Right ventricle myocardium inferior (tissue), 1 donor: ENCODE data around the gene ART1. TPM values are rescaled to one million over a fixed set of nuclear protein-coding genes. Genes with fewer than 3 reads are reported as not detected.
"Not testable (repeated sequence)": the region's sequence is repeated elsewhere in the genome, so short reads cannot be mapped to it uniquely, and the experiment has no call there.

ENCODE experiments used
- ATAC-seq: fragments of 200-7000 bp; cut with Tn5 transposase; one replicate; pipeline ENCODE4 v1.9.1; 2020; ENCODE audit warnings: mild to moderate bottlenecking, moderate library complexity
- DNase-seq: peaks from one replicate; pipeline ENCODE4 v3.0.0; 2021; ENCODE audit errors: missing footprints
- intact Hi-C: fragments of 100-400 bp; cut with DNase I; formaldehyde crosslinking; loops from one replicate; pipeline ENCODE4 v1.11.0; 2022
- long read RNA-seq: library from polyadenylated mRNA; unstranded; transcript quantifications from one replicate; pipeline ENCODE4 v2.0.0, GENCODE V29; 2021
- total RNA-seq: library from RNA; stranded (reverse); fragmentation: NEBNext Ultra II Directional; extraction: Animal tissue kit (Norgen Biotek cat#: 25700); gene quantifications from one replicate; pipeline ENCODE4 v1.2.1, GENCODE V29; 2021
- donor health status: DM: no; HTN: yes; CAD: no; lungs with severe emphysema.

The ART1 gene, protein sequence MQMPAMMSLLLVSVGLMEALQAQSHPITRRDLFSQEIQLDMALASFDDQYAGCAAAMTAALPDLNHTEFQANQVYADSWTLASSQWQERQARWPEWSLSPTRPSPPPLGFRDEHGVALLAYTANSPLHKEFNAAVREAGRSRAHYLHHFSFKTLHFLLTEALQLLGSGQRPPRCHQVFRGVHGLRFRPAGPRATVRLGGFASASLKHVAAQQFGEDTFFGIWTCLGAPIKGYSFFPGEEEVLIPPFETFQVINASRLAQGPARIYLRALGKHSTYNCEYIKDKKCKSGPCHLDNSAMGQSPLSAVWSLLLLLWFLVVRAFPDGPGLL
- 1.7 TPM for total RNA-seq
- long read RNA-seq: 0 reads

DNA sequence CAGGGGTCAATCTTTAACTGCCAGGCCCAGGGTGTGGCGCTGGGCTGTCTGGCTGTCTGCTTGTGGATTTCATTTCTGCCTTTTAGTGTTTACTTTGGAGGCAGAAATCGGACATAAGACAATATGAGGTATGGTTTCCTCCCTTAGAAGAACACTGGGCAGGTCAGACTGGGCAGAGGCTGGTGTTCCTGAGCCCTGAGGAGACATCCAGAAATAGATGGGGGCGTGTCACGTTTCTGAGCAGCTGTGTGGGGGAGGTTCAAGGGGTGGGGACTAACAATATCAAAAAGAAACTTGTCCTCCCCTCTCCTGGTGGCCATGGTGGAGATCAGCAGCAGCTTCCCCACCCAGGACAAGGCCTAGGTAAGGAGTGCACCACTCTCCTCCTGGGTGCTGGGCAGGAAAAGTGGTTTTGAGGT is at the start of gene ART1:
TSS of gene ART1 (plus strand) at position 312 of the 419 bp plus-strand sequence. CDS start 14,086 bp downstream, outside the sequence.
- DNase-seq (no peak), ATAC-seq (peak; percentile 71)
- intact Hi-C loops: loop anchor here (5.0 kb wide), 1 partner anchor 37 kb away; no protein-coding TSS in a partner anchor

DNA sequence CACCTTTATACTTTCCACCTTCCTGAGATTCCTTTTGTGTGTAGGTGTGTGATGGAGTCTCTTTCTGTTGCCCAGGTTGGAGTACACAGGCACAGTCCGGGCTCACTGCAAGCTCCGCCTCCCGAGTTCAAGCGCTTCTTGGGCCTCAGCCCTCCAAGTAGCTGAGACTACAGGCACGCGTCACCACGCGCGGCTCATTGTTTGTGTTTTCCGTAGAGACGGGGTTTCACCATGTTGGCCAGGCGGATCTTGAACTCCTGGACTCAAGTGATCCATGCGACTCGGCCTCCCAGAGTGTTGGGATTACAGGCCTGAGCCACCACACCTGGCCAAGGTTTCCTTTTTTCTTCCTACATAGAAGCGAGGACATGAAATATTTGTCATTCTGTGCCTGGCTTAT is 47.2 kb upstream of the ART1 start:
- DNase-seq, intact Hi-C loops, ATAC-seq: not testable (repeated sequence)

DNA sequence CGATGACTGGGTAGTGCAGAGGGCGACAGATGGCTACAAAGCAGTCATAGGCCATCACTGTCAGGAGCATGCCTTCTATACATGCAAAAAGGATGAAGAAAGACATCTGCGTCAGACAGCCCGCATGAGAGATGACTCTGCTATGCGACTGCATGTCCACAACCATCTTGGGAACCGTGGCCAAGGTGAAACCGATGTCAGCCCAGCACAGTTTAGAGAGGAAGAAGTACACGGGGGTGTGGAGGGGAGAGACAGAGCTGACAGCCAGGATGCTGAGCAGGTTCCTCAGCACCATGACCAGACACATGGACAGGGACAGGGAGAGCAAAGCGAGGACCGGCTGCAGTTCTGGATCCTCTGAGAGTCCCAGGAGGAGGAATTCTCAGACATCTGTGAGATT is 44.7 kb upstream of the ART1 start:
- DNase-seq, intact Hi-C loops, ATAC-seq: not testable (repeated sequence)

DNA sequence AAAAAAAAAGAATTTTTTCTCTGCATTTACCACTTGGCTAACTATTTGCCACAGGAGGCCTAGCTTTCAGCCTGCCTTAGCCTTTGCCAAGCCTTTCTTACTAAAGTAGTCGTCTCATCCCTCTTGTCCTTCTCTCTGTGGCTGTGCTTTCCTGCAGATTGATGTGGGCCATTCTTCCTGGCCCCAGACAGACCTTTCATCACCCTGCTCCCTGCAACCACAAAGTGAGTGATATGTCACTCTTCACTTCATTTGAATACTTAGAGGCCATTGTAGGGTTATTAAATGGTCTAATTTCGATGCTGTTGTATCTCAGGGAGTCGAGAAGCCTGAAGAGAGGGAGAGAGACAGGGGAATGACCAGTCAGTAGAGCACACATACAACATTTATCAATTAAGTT is 40.8 kb upstream of the ART1 start:
- DNase-seq (no peak), ATAC-seq (peak; percentile 64)
- intact Hi-C loops: no loop called here

DNA sequence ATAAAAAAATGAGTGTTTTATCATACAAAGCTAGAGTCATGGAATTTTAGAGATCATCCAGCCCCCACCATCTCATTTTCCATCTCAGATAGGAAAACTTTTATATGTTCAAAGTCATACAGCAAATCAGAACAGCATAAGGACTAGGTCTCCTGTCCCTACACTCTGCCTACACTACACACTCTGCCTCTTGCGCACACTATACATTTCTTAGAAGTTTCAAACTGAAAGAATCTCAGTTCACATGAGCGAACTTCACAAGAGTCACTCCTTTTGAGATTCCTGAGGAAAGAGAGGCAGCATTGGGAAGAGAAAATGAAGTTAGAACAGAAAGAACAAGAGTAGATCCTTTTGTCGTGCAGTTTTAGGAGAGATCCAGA is 39.7 kb upstream of the ART1 start:
- intact Hi-C loops: no loop called here
- no peak for ATAC-seq
- no peak for DNase-seq

DNA sequence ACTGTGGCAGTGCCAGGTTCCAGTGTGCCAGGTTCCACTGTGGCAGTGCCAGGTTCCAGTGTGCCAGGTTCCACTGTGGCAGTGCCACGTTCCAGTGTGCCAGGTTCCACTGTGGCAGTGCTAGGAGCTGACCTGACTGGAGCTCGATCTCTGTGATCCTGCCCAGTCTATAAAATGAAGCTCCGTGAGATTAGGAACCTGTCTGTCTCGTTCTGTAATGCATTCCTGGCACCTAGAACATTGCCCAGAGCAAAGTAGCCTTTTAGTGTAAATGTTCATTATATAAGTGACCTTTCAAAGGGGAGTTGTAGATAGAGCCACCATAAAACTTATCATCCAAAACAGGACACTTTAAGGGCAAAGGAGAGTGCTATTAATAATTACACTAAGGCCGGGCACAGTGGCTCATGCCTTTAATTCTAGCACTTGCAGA is 39.1 kb upstream of the ART1 start:
- intact Hi-C loops: no loop called here
- DNase-seq: no peak
- ATAC-seq: peak; percentile 65

DNA sequence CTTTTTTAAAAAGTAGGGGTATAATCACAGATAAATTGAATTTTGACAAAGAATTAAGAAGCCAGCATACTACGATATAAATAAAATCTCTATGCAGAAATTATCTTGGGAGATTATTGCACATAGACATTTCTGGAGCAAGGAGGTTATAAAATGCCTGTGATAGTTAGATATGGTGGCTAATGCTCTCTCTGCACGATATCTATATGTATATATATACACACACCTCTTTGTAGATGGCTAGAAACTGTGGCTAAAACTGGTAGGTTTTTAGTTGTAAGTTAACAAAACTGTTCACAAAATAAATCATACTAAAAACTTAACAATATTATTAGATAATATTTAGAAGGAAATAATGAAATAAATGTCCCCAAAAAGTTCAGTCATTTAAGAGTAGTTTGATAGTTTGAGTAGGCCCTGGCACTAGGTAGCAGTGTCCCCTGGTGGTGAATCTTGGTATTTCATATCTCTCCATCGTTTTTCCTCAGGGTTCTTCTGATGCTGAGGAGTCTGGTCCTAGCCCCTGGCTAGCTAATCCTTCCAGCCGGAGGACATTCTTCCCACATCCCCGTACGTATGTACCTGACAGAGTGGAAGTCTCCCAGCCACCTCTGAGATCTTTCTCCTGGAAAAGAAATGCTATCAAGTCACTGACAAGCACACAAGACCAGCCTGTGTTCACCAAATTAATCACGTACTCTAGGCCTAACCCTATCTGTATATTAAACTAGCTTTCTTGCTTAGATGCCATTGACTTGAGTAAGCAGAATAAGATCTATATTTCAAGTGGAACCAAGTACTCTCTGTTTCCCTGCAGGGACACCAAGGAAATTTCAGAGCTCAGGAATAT is 35.3 kb upstream of the ART1 start:
- ATAC-seq: no peak
- intact Hi-C loops: no loop called here
- no peak for DNase-seq

DNA sequence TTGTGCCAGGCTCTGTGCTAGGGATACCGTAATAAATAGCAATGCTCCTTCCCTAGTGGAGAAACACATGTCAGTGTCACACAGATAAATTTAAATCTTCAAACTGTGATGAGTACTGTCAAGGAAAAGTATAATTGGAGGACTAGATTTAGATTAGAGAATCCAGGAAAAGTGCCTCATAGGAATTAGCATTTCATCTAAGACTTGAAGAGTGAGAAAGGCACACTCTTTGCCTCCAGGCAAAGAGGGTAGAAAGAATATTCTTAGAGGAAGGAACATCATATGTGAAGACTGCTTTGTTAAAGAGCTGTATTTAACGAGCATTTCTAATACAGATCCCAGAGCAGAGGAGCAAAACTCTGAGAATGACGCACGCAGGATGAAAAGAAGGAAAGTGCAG is 34.1 kb upstream of the ART1 start:
- ATAC-seq (no peak), DNase-seq (no peak)
- intact Hi-C loops: no loop called here

DNA sequence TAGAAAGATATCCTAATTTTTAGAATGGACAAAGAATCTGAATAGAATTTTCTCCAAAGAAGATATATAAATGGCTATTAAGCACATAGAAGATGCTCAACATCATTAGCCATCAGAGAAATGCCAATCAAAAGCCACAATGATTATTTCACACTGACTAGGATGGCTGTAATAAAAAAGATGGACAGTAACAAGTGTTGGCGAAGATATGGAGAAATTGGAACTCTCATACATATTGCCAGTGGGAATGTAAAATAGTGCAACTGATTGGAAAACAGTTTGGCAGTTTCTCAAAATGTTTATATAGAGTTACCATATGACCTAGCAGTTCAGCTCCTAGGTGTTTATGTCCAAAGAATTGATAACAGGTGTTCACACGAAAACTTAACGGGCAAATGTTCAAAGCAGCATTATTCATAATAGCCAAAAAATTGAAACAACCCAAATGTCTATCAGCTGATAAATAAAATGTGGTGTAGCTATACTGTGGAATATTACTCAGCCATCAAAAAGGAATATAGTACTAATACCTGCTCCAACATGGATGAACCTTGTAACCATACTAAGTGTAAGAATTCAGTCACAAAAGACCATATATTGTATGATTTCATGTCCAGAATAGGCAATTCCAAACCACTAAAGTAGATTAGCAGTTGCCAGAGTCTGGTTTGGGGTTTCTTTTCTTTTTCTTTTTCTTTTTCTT is 32.8 kb upstream of the ART1 start:
- ATAC-seq: no peak
- DNase-seq: no peak
- intact Hi-C loops: no loop called here

DNA sequence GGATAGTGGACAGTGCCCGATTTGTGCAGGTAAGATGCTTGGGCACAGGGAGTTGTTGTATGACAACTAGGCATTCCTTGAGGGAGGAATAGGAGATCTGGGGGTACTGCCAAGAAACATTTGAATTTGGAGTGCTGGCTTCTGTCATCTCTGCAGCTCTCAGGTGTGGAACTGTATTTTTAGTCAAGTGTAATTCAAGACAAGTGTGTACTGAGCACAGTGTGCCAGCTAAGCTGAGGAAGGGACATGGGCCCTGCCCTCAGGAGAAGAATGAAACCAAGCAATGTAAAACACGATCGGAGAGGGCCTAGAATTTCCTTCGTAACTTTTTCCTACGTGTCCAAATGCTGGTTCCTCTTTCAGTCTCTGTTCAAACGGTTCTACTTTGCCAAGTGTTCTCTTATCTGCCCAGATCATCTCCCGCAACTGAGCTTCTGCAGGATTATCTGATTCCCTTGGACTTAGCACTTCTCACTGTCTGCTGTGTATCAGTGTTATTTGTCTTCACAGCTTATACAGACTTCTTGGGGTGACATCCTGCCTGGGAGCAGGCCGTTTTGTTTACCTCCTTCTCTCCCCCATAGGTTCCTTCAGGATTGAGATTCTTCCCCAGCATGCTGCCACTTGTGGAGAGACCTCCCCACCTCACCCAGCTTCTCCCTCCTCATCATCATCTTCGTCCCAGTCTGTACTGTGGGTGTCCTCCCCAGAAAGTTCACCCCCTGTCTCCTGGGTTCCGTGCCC is 30.8 kb upstream of the ART1 start:
- intact Hi-C loops: no loop called here
- ATAC-seq: peak; percentile 84
- no peak for DNase-seq

DNA sequence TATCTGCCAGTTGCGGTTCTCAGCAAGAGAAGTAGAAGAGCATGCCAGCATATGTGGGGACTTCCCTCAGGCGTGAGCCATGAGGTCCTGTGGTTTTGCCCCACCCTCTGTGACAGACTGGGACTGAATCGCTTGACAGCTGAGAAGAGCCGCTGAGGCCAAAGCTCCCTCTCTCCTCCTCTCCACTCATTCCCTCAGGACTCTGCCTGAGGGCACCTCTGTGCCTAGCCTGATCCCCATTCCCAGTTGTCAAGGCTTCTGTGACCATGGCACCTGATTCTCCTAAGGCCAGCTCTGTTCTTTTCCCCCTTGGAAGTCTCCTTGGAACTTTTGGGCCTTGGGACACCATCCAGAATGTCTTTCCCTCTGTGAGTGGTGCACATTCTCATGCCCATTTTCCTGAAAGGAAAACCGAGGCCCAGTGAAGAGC is 30.2 kb upstream of the ART1 start:
- intact Hi-C loops: no loop called here
- ATAC-seq (peak; percentile 69), DNase-seq (no peak)

DNA sequence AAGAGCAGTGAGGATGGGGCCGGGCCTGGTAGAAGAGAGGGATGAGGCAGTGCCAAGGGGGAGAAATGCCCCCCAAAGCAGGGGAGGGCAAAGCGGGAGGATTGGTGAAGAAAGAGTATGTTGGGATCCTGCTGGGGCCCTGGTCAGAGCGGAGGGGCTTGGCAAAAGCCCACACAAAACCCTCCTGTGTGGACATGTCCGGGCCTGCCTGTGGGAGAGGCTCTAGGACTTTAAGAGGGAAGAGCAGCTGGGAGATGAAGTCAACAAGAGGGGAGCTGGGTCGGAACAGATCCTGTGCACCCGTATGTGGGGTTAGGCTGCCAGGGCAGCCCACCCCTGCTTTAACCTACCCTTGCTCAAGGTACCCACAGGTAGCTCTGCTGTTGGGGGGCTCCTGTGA is 28.9 kb upstream of the ART1 start:
- DNase-seq (no peak), ATAC-seq (no peak)
- intact Hi-C loops: no loop called here

DNA sequence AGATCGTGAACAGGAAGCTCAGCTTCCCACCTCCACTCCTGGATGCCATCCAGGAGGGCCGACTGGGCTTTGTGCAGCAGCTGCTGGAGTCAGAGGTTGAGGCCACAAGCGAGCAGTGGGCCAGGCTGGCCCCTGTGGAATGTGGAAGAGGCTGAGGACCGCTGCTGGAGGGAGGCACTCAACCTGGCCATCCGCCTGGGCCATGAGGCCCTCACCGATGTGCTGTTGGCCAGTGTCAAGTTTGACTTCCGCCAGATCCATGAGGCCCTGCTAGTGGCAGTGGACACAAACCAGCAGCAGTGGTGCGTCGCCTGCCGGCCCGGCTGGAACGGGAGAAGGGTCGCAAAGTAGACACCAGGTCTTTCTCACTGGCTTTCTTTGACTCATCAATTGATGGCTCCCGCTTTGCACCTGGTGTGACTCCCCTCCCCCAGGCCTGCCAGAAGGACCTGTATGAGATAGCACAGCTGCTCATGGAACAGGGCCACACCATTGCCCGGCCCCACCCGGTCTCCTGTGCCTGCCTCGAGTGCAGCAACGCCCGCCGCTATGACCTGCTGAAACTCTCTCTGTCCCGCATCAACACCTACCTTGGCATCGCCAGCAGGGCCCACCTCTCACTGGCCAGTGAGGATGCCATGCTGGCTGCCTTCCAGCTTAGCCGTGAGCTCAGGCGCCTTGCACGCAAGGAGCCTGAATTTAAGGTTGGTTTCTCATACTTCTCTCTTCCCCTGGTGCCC is 28.0 kb upstream of the ART1 start:
- ATAC-seq (no peak), DNase-seq (no peak)
- intact Hi-C loops: no loop called here

DNA sequence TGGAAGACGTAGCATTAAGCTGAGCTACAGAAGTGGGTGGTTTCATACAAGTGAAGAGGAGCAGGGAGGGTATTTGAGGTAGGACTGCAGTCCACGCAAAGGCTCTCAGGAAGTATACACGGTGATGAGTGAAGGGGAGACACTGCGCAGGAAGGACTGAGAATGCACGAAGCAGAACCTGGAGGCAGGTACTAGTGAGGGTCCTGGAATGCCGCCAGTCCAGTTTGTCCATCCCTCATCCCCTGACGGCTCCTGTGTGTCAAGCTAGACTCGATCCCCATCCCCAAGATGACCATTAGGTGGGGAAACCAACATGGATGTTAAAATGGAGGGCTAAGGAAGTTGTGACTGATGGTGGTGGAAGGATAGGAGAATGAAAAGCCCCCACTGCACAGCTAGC is 26.9 kb upstream of the ART1 start:
- intact Hi-C loops: no loop called here
- ATAC-seq (no peak), DNase-seq (no peak)

DNA sequence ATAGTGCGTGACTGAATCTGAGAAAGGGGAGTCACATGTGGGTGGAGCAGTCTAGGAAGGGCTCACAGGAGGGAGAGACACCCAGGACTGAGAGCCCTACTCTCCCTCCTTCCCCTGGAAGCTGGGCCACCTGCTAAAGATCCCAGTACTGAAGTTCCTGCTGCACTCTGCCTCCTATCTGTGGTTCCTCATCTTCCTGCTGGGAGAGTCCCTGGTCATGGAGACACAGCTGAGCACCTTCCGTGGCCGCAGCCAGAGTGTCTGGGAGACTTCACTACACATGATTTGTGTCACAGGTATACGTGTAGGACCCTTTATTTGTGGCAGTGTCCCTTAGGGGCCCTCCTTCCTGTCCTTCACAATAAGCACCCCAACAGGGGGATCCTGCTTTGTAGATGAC is 22.4 kb upstream of the ART1 start:
- intact Hi-C loops: no loop called here
- DNase-seq: no peak
- no peak for ATAC-seq

DNA sequence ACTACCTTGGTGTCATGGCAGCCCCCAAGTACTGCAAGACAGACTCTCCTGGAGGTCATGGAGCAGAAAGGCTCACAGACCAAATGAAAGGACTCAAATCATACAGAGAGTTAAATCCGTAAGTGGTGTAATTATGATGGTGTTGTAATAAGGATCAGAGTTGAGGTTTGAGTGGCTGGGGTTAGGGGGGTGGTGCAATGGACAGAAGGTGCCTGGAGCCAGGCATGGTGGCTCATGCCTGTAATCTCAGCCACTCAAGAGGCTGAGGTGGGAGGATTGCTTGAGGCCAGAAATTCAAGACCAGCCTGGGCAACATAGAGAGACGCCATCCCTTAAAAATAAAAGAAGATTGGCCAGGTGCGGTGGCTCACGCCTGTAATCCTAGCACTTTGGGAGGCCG is 21.8 kb upstream of the ART1 start:
- DNase-seq (no peak), ATAC-seq (no peak)
- intact Hi-C loops: no loop called here

DNA sequence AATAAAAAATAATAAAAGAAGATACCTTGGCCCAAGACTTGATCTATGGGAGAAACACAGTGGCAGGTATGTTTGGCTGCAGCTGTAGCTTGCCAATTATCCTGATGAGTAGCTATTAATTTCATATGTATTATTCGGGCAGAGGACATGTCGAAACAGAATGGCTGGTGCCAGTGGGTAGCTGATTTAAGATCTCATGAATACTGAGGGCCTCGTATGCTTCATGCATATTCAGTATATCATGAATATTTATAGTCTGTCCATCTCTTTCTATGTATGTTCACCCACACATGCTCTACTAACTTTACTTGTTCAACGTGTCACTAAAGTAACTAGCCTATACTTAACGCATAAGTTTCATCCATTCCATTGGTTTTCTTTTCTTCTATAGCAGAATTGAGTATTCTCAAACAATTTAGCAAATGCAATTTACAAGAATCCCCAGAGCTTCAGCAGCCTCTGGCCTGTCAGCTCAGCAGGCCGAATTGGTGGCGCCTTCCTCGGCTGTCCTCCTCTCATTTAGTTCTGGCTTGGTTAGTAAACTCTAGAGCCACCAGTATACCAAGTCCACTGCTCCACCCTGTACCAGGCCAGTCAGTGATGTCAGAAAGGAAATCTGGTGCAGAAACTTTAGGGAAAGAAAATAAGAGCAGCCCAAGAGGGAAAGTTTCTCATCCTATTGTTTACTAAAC is 21.0 kb upstream of the ART1 start:
- intact Hi-C loops: no loop called here
- ATAC-seq (no peak), DNase-seq (no peak)
